Left cardiac atrium (tissue), 4 donors: ENCODE measurements around the gene SLC10A1. TPM values are rescaled to one million over a fixed set of nuclear protein-coding genes. Genes with fewer than 3 reads are reported as not detected.
"Not testable (repeated sequence)": the region's sequence is repeated elsewhere in the genome, so short reads cannot be mapped to it uniquely, and the experiment has no call there.

Experiments used
- ATAC-seq, 2 donors: fragments of 200-7000 bp; cut with Tn5 transposase; one replicate each; pipeline ENCODE4 v1.9.1; 2020; ENCODE audit warnings: mild to moderate bottlenecking in 2 of 2, moderate library complexity in 2 of 2
- DNase-seq: peaks from one replicate; pipeline ENCODE4 v3.0.0-alpha.2; 2020
- intact Hi-C, 2 donors: fragments of 100-400 bp; cut with DNase I; formaldehyde crosslinking; loops; one replicate each; pipeline versions ENCODE4 v1.14.1 to v1.15.1; 2022 to 2023
- long read RNA-seq: library from polyadenylated mRNA; unstranded; transcript quantifications from one replicate; pipeline ENCODE4 v2.0.0, GENCODE V29; 2021
- total RNA-seq, 2 donors: library from RNA; stranded (reverse); fragmentation: NEBNext Ultra II Directional; extraction: Animal tissue kit (Norgen Biotek cat#: 25700); gene quantifications; one replicate each; pipeline ENCODE4 v1.2.1, GENCODE V29; 2021
- donor health status: DM: no; HTN: yes; CAD: no.
- donor health status: DM: no; HTN: yes; CAD: no; lungs with severe emphysema.
- donor health status: DM: yes; HTN: yes; CAD: no.
- donor health status: Dilated cardiomyopathy.

The SLC10A1 gene
- total RNA-seq = not detected
- long read RNA-seq, partial matches to known transcripts = 0 of 8 reads
- long read RNA-seq, other reads (novel, unspliced or antisense) = 8 of 8 reads

GRCh38 chr14:69796797-69797500 lies at the start of gene SLC10A1:
TSS of gene SLC10A1 (minus strand) at chr14:69797241. CDS start at chr14:69797155, 86 bp downstream.
- ATAC-seq (peak; percentile 67 to 72), DNase-seq (no peak)

GRCh38 chr14:69845787-69846186 lies 48.7 kb upstream of the SLC10A1 start:
- ATAC-seq (no peak), DNase-seq (no peak)
- intact Hi-C loops = no loop called here

More at GRCh38 chr14:69796797-69797500, at the start of gene SLC10A1:
- intact Hi-C loops = no loop called here

GRCh38 chr14:69845050-69845581 lies 48.1 kb upstream of the SLC10A1 start:
- ATAC-seq (no peak), DNase-seq (no peak)
- intact Hi-C loops = no loop called here

GRCh38 chr14:69844171-69844570 lies 47.1 kb upstream of the SLC10A1 start:
- intact Hi-C loops = no loop called here

GRCh38 chr14:69842686-69843420 lies 45.8 kb upstream of the SLC10A1 start:
- intact Hi-C loops = no loop called here
- DNase-seq = no peak
- ATAC-seq = no peak

More at GRCh38 chr14:69844171-69844570, 47.1 kb upstream of the SLC10A1 start:
- ATAC-seq (no peak), DNase-seq (no peak)

GRCh38 chr14:69841656-69842055 lies 44.6 kb upstream of the SLC10A1 start:
- ATAC-seq (no peak), DNase-seq (no peak)
- intact Hi-C loops = no loop called here

- intact Hi-C loops = no loop called here
- ATAC-seq = no peak
- DNase-seq = no peak
Measured at GRCh38 chr14:69839661-69840060, 42.6 kb upstream of the SLC10A1 start.

- ATAC-seq (no peak), DNase-seq (no peak)
- intact Hi-C loops = no loop called here
Measured at GRCh38 chr14:69838881-69839416, 41.9 kb upstream of the SLC10A1 start.

GRCh38 chr14:69828879-69829278 lies 31.8 kb upstream of the SLC10A1 start:
- ATAC-seq (no peak), DNase-seq (no peak)
- intact Hi-C loops = no loop called here

- intact Hi-C loops = no loop called here
- no peak for DNase-seq
- no peak for ATAC-seq
Measured at GRCh38 chr14:69828354-69828753, 31.3 kb upstream of the SLC10A1 start.

- intact Hi-C loops = no loop called here
- no peak for ATAC-seq
Measured at GRCh38 chr14:69827560-69827959, 30.5 kb upstream of the SLC10A1 start.

GRCh38 chr14:69822456-69822855 lies 25.4 kb upstream of the SLC10A1 start:
- DNase-seq (no peak), ATAC-seq (no peak)
- intact Hi-C loops = no loop called here

More at GRCh38 chr14:69827560-69827959, 30.5 kb upstream of the SLC10A1 start:
- no peak for DNase-seq

GRCh38 chr14:69820991-69821390 lies 23.9 kb upstream of the SLC10A1 start:
- ATAC-seq = no peak
- no peak for DNase-seq
- intact Hi-C loops = no loop called here

GRCh38 chr14:69819607-69820006 lies 22.6 kb upstream of the SLC10A1 start:
- no peak for DNase-seq
- no peak for ATAC-seq
- intact Hi-C loops = loop anchor here (2.0 to 5.0 kb wide), 2 partner anchors 209 to 498 kb away; no protein-coding TSS in a partner anchor

- intact Hi-C loops = loop anchor here (1.0 to 5.0 kb wide), 3 partner anchors 210 to 499 kb away; no protein-coding TSS in a partner anchor
- DNase-seq (peak; percentile 27), ATAC-seq (peak; percentile 74 to 79)
Measured at GRCh38 chr14:69818758-69819191, 21.7 kb upstream of the SLC10A1 start.

GRCh38 chr14:69816216-69816615 lies 19.2 kb upstream of the SLC10A1 start:
- DNase-seq (no peak), ATAC-seq (no peak)
- intact Hi-C loops = loop anchor here in 1 of 2 donors (5.0 kb wide), 1 partner anchor 501 kb away; no protein-coding TSS in a partner anchor

GRCh38 chr14:69815556-69815955 lies 18.5 kb upstream of the SLC10A1 start:
- intact Hi-C loops = loop anchor here in 1 of 2 donors (5.0 kb wide), 1 partner anchor 502 kb away; no protein-coding TSS in a partner anchor
- DNase-seq = no peak
- no peak for ATAC-seq

GRCh38 chr14:69814397-69814796 lies 17.4 kb upstream of the SLC10A1 start:
- no peak for ATAC-seq
- DNase-seq = no peak
- intact Hi-C loops = no loop called here

- intact Hi-C loops, ATAC-seq, DNase-seq: not testable (repeated sequence)
Measured at GRCh38 chr14:69813346-69813745, 16.3 kb upstream of the SLC10A1 start.
